Measurements from ENCODE around the gene ARHGAP24. TPM values are rescaled to one million over a fixed set of nuclear protein-coding genes. Genes with fewer than 3 reads are reported as not detected.

ARHGAP24 gene
- total RNA-seq, 1 experiment from 2014 or later = 1.3 TPM

DNA sequence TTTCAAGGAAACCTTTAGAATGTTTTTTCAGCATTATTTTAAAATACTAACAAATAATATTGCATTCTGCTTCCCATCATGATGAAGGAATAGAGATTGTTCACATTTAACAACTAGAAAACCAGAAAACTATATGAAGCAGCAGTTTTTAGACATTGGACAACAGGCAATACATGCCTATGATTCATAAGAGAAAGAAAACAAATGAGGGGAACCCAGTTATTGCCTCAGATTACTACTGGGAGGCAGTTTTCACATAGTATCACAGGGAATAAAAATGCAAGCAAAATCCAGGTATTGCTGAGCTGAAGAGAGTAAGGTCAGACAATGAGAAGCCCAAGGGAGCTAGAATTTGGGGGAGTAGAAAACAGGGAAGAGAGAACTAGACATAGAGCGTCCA is 511.3 kb downstream of the ARHGAP24 start:
- no peak for ATAC-seq
- no peak overlapping the region for H3K4me2 ChIP-seq (ENCODE audit: low read length)
- no peak for DNase-seq (ENCODE audit: low read depth, low spot score)
- POLR2A ChIA-PET = no interaction called here
- RAD21 ChIA-PET (ENCODE audit: low non-redundant PET in 1 of 2, low total read pairs in 2 of 2, uncharacterized antibody in 2 of 2, unreplicated experiment in 2 of 2) = no interaction called here
- intact Hi-C loops (cut with micrococcal nuclease) = no loop called here
- H3K9ac ChIP-seq (ENCODE audit: low read length) = no peak overlapping the region
- H2AFZ ChIP-seq (ENCODE audit: low read depth, low read length, poor library complexity, severe bottlenecking) = no peak overlapping the region
- no peaks in the 10 kb centered on the region for H3K36me3 ChIP-seq (ENCODE audit: control insufficient read depth in 1 of 2, insufficient read depth in 2 of 2, low read length in 2 of 2)
- no peaks in the 10 kb centered on the region for H4K20me1 ChIP-seq (ENCODE audit: insufficient read depth)
- H3K79me2 ChIP-seq (ENCODE audit: insufficient read depth, low read length) = no peaks in the 10 kb centered on the region
- H3K4me3 ChIP-seq (replicated peaks in 1 of 2; ENCODE audit: low read depth in 1 of 2, low read length in 2 of 2) = no peak overlapping the region
- BruUV-seq (replicated peaks) = no TSS peak
- no peaks in the 10 kb centered on the region for H3K27me3 ChIP-seq (ENCODE audit: insufficient read depth, low read length)
- no peak overlapping the region for H3K27ac ChIP-seq (ENCODE audit: low read depth, low read length)
- no peaks in the 10 kb centered on the region for H3K4me1 ChIP-seq (ENCODE audit: control insufficient read depth in 1 of 2, insufficient read depth in 2 of 2, low read length in 2 of 2)
- CTCF ChIA-PET = no interaction called here
- no peak for TF ChIP-seq EZH2phosphoT487 (IDR thresholded peaks at IDR 0.05; ENCODE audit: borderline replicate concordance)
- H3K9me2 ChIP-seq (ENCODE audit: insufficient read depth) = no peaks in the 10 kb centered on the region
- no peaks in the 10 kb centered on the region for H3K9me3 ChIP-seq (ENCODE audit: control insufficient read depth in 1 of 2, insufficient read depth in 1 of 2, low read depth in 1 of 2, low read length in 2 of 2)

DNA sequence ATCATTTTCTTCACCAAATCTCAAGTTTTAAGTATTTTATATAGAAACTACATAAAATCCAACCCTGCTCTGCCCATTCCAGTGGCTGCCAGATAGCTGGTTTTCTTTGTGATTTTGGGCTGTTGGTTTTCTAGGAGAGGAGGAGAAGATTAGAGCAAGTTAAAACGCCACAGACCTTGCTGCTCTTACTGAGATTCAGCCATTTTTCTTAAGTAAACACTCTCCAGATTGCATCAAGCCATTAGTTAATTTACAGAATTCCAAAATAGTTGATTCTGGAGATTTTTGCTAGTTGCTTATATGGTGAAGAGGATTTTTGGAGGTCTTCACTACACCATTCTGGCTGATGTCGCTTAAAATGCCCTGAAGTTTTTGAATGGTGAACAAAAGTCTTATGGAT is 518.7 kb downstream of the ARHGAP24 start:
- no peak for TF ChIP-seq YY1 (IDR thresholded peaks at IDR 0.05; ENCODE audit: extremely low read depth, insufficient replicate concordance, low read depth, low read length)
- no peak for TF ChIP-seq SRF (IDR thresholded peaks at IDR 0.05; ENCODE audit: low read depth)
- no peak for TF ChIP-seq EGR1 (IDR thresholded peaks at IDR 0.05; ENCODE audit: low read depth)
- TF ChIP-seq ELF1 (IDR thresholded peaks at IDR 0.05; ENCODE audit: borderline replicate concordance, low read depth) = no peak
- no peak for TF ChIP-seq POLR2AphosphoS5 (IDR thresholded peaks at IDR 0.05; ENCODE audit: low read depth, low read length)
- no peak for TF ChIP-seq ZFX (IDR thresholded peaks at IDR 0.05)
- no peak for TF ChIP-seq ZNF274 (IDR thresholded peaks at IDR 0.05; ENCODE audit: low read depth, low read length)
- TF ChIP-seq TCF7L2 (IDR thresholded peaks at IDR 0.05; ENCODE audit: borderline replicate concordance, extremely low read depth, insufficient read depth, insufficient read length) = no peak
- no peak for TF ChIP-seq CEBPB (IDR thresholded peaks at IDR 0.05; ENCODE audit: low read depth)
- no peak for TF ChIP-seq SP1 (IDR thresholded peaks at IDR 0.05; ENCODE audit: low read depth)
- TF ChIP-seq CBX3 (IDR thresholded peaks at IDR 0.05; ENCODE audit: low read depth) = no peak
- TF ChIP-seq, protein P1, sequence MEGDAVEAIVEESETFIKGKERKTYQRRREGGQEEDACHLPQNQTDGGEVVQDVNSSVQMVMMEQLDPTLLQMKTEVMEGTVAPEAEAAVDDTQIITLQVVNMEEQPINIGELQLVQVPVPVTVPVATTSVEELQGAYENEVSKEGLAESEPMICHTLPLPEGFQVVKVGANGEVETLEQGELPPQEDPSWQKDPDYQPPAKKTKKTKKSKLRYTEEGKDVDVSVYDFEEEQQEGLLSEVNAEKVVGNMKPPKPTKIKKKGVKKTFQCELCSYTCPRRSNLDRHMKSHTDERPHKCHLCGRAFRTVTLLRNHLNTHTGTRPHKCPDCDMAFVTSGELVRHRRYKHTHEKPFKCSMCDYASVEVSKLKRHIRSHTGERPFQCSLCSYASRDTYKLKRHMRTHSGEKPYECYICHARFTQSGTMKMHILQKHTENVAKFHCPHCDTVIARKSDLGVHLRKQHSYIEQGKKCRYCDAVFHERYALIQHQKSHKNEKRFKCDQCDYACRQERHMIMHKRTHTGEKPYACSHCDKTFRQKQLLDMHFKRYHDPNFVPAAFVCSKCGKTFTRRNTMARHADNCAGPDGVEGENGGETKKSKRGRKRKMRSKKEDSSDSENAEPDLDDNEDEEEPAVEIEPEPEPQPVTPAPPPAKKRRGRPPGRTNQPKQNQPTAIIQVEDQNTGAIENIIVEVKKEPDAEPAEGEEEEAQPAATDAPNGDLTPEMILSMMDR (IDR thresholded peaks at IDR 0.05 in 2 of 3, conservative IDR thresholded peaks at IDR 0.05 in 1 of 3; ENCODE audit: borderline replicate concordance in 1 of 3, insufficient read depth in 1 of 3, low read depth in 2 of 3, low read length in 2 of 3) = no peak
- TF ChIP-seq, protein P2, sequence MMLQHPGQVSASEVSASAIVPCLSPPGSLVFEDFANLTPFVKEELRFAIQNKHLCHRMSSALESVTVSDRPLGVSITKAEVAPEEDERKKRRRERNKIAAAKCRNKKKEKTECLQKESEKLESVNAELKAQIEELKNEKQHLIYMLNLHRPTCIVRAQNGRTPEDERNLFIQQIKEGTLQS (IDR thresholded peaks at IDR 0.05) = no peak
- no peak for TF ChIP-seq FOSL1 (IDR thresholded peaks at IDR 0.05; ENCODE audit: low read depth)
- TF ChIP-seq RAD21 (IDR thresholded peaks at IDR 0.05; ENCODE audit: low read depth) = no peak
- TF ChIP-seq, protein P3, sequence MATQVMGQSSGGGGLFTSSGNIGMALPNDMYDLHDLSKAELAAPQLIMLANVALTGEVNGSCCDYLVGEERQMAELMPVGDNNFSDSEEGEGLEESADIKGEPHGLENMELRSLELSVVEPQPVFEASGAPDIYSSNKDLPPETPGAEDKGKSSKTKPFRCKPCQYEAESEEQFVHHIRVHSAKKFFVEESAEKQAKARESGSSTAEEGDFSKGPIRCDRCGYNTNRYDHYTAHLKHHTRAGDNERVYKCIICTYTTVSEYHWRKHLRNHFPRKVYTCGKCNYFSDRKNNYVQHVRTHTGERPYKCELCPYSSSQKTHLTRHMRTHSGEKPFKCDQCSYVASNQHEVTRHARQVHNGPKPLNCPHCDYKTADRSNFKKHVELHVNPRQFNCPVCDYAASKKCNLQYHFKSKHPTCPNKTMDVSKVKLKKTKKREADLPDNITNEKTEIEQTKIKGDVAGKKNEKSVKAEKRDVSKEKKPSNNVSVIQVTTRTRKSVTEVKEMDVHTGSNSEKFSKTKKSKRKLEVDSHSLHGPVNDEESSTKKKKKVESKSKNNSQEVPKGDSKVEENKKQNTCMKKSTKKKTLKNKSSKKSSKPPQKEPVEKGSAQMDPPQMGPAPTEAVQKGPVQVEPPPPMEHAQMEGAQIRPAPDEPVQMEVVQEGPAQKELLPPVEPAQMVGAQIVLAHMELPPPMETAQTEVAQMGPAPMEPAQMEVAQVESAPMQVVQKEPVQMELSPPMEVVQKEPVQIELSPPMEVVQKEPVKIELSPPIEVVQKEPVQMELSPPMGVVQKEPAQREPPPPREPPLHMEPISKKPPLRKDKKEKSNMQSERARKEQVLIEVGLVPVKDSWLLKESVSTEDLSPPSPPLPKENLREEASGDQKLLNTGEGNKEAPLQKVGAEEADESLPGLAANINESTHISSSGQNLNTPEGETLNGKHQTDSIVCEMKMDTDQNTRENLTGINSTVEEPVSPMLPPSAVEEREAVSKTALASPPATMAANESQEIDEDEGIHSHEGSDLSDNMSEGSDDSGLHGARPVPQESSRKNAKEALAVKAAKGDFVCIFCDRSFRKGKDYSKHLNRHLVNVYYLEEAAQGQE (IDR thresholded peaks at IDR 0.05; ENCODE audit: low read depth) = no peak
- POLR2A ChIA-PET = no interaction called here
- no peak overlapping the region for H3K27ac ChIP-seq (ENCODE audit: low read depth, low read length)

More for the DNA sequence above, 518.7 kb downstream of the ARHGAP24 start:
- DNase-seq (ENCODE audit: low read depth, low spot score) (no peak), ATAC-seq (no peak)
- Histone ChIP-seq H3K9ac (ENCODE audit: low read length) (no peak overlapping the region), H3K9me3 (ENCODE audit: control insufficient read depth in 1 of 2, insufficient read depth in 1 of 2, low read depth in 1 of 2, low read length in 2 of 2) (no peaks in the 10 kb centered on the region), H3K79me2 (ENCODE audit: insufficient read depth, low read length) (no peaks in the 10 kb centered on the region), H3K9me2 (ENCODE audit: insufficient read depth) (no peaks in the 10 kb centered on the region), H2AFZ (ENCODE audit: low read depth, low read length, poor library complexity, severe bottlenecking) (no peak overlapping the region), H3K36me3 (ENCODE audit: control insufficient read depth in 1 of 2, insufficient read depth in 2 of 2, low read length in 2 of 2) (no peaks in the 10 kb centered on the region), H3K4me1 (ENCODE audit: control insufficient read depth in 1 of 2, insufficient read depth in 2 of 2, low read length in 2 of 2) (no peaks in the 10 kb centered on the region), H4K20me1 (ENCODE audit: insufficient read depth) (no peaks in the 10 kb centered on the region), H3K27me3 (ENCODE audit: insufficient read depth, low read length) (no peaks in the 10 kb centered on the region), H3K4me2 (ENCODE audit: low read length) (no peak overlapping the region), H3K4me3 (replicated peaks in 1 of 2; ENCODE audit: low read depth in 1 of 2, low read length in 2 of 2) (no peak overlapping the region)
- no TSS peak for BruUV-seq (replicated peaks)
- intact Hi-C loops (cut with micrococcal nuclease) = no loop called here
- ChIA-PET RAD21 (ENCODE audit: low non-redundant PET in 1 of 2, low total read pairs in 2 of 2, uncharacterized antibody in 2 of 2, unreplicated experiment in 2 of 2) (no interaction called here), CTCF (interaction anchor here (1.0 kb wide), 1 partner anchor 25 kb away, joined by 3 read pairs; no protein-coding TSS in a partner anchor)
